ENCODE results near the gene GOLT1B.
"Not testable (repeated sequence)": the region's sequence is repeated elsewhere in the genome, so short reads cannot be mapped to it uniquely, and the experiment has no call there.

GOLT1B gene

GRCh38 chr12:21501258-21502163 lies at the start of gene GOLT1B, which contains the start of gene RECQL:
GOLT1B (plus strand) TSS chr12:21501789; CDS start chr12:21501924, 135 bp downstream.
RECQL (minus strand) TSS chr12:21501635; CDS start chr12:21499570, 2,065 bp downstream.
- Histone ChIP-seq H3K27ac (ENCODE audit: low read length) (no peak within 1 kb of the TSS), H3K27me3 (ENCODE audit: control insufficient read depth, insufficient read depth, low read length) (no peaks in the 10 kb centered on the region), H3K4me1 (ENCODE audit: control insufficient read depth, insufficient read depth, low read length) (no peaks in the 10 kb centered on the region; the same call in none of the 2 replicates), H3K9me3 (ENCODE audit: control insufficient read depth, insufficient read depth, low read length) (no peaks in the 10 kb centered on the region), H3K4me3 (ENCODE audit: low read length) (peak within 1 kb of the TSS; percentile 82), H3K36me3 (ENCODE audit: control insufficient read depth, insufficient read depth, low read length) (0 out of 2 replicates have a peak, but pooled peaks cover 2% of the 10 kb centered on the region)
- WGBS (ENCODE audit: insufficient coverage, insufficient read length) = no CpG with 5 or more reads among the region's 61 CpGs
- DNase-seq (ENCODE audit: low read depth, low spot score) = peak; percentile 99

- Histone ChIP-seq H3K9me3 (ENCODE audit: control insufficient read depth, insufficient read depth, low read length) (no peaks in the 10 kb centered on the region), H3K4me1 (ENCODE audit: control insufficient read depth, insufficient read depth, low read length) (no peaks in the 10 kb centered on the region), H3K27me3 (ENCODE audit: control insufficient read depth, insufficient read depth, low read length) (no peaks in the 10 kb centered on the region), H3K27ac (ENCODE audit: low read length) (no peak overlapping the region), H3K36me3 (ENCODE audit: control insufficient read depth, insufficient read depth, low read length) (no peaks in the 10 kb centered on the region), H3K4me3 (ENCODE audit: low read length) (no peak overlapping the region)
- DNase-seq (ENCODE audit: low read depth, low spot score) = no peak
- WGBS (ENCODE audit: insufficient coverage, insufficient read length) = no CpG with 5 or more reads among the region's 4 CpGs
Measured at GRCh38 chr12:21453312-21453852, 48.2 kb upstream of the GOLT1B start.

DNA sequence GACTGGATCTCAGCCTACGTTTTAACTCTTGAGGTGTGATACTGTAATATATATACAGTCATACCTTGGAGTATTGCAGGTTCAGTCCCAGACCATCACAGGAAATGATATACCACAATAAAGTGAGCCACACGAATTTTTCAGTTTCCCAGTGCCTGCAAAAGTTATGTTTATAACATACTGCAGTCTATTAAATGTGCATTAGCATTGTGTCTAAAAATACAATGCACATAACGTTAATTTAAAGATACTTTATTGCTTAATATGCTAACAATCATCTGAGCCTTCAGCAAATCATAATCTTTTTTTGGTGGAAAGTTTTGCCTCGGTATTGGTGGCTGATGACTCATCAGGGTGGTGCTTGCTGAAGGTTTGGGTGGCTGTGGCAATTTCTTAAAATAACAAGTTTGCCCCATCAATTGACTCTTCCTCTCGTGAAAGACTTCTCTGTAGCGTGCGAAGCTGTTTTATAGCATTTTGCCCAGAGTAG lies 45.3 kb upstream of the GOLT1B start:
- Histone ChIP-seq H3K27me3 (ENCODE audit: control insufficient read depth, insufficient read depth, low read length) (no peaks in the 10 kb centered on the region), H3K4me1 (ENCODE audit: control insufficient read depth, insufficient read depth, low read length) (no peaks in the 10 kb centered on the region), H3K36me3 (ENCODE audit: control insufficient read depth, insufficient read depth, low read length) (no peaks in the 10 kb centered on the region), H3K4me3 (ENCODE audit: low read length) (no peak overlapping the region), H3K27ac (ENCODE audit: low read length) (no peak overlapping the region), H3K9me3 (ENCODE audit: control insufficient read depth, insufficient read depth, low read length) (no peaks in the 10 kb centered on the region)
- DNase-seq (ENCODE audit: low read depth, low spot score) = no peak
- no CpG with 5 or more reads among the region's 7 CpGs for WGBS (ENCODE audit: insufficient coverage, insufficient read length)

DNA sequence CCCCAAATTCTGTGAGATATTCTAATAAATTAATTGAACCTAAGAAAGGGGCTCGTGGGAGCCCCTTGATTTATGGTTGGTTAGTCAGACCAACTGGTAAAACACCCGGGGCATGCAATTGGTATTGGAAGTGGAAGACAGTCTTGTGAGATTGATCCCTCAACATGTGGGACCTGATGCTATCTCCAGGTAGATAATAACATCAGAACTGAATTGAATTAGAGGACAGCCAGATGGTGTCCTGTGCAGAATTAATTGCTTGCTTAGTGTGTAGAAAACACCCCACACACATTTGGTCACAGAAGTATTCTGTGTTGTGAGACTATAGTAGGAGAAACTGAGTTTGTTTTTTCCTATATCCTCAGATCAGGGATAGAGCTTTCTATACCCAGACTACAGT lies 42.1 kb upstream of the GOLT1B start:
- Histone ChIP-seq H3K4me3 (ENCODE audit: low read length) (no peak overlapping the region), H3K27ac (ENCODE audit: low read length) (no peak overlapping the region), H3K36me3 (ENCODE audit: control insufficient read depth, insufficient read depth, low read length) (no peaks in the 10 kb centered on the region), H3K4me1 (ENCODE audit: control insufficient read depth, insufficient read depth, low read length) (no peaks in the 10 kb centered on the region), H3K27me3 (ENCODE audit: control insufficient read depth, insufficient read depth, low read length) (no peaks in the 10 kb centered on the region), H3K9me3 (ENCODE audit: control insufficient read depth, insufficient read depth, low read length) (no peaks in the 10 kb centered on the region)
- no peak for DNase-seq (ENCODE audit: low read depth, low spot score)
- WGBS (ENCODE audit: insufficient coverage, insufficient read length) = no CpG with 5 or more reads among the region's 2 CpGs

- WGBS (ENCODE audit: insufficient coverage, insufficient read length) = no CpG with 5 or more reads among the region's 2 CpGs
- not testable (repeated sequence) for H3K4me3 ChIP-seq (ENCODE audit: low read length); H3K27ac ChIP-seq (ENCODE audit: low read length); DNase-seq (ENCODE audit: low read depth, low spot score); H3K9me3 ChIP-seq (ENCODE audit: control insufficient read depth, insufficient read depth, low read length); H3K4me1 ChIP-seq (ENCODE audit: control insufficient read depth, insufficient read depth, low read length); H3K27me3 ChIP-seq (ENCODE audit: control insufficient read depth, insufficient read depth, low read length); H3K36me3 ChIP-seq (ENCODE audit: control insufficient read depth, insufficient read depth, low read length)
Measured at GRCh38 chr12:21467334-21467733, 34.3 kb upstream of the GOLT1B start.

DNA sequence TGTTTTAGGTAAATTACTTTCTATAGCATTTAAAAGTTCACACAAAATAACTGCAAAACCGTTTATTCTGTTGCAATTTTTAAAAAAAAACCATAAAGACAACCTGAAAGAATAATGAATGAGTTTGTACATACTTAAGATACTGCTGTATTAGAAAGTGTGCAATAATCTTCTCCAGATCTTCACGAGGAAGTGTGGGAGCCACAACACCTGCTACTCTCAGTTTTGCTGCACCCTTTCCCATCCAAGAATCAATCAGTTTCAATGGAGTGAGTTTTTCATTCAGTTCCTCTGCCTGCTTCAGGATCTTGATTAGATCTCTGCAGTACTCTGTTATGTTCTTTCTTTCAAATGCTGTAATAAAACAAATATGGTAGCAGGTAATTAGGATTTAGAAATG lies 30.3 kb upstream of the GOLT1B start:
- Histone ChIP-seq H3K36me3 (ENCODE audit: control insufficient read depth, insufficient read depth, low read length) (peaks cover 3% of the 10 kb centered on the region; the same call in 1 of the 2 replicates), H3K9me3 (ENCODE audit: control insufficient read depth, insufficient read depth, low read length) (no peaks in the 10 kb centered on the region), H3K4me3 (ENCODE audit: low read length) (no peak overlapping the region), H3K27me3 (ENCODE audit: control insufficient read depth, insufficient read depth, low read length) (no peaks in the 10 kb centered on the region), H3K27ac (ENCODE audit: low read length) (no peak overlapping the region), H3K4me1 (ENCODE audit: control insufficient read depth, insufficient read depth, low read length) (no peaks in the 10 kb centered on the region)
- no CpG with 5 or more reads among the region's 2 CpGs for WGBS (ENCODE audit: insufficient coverage, insufficient read length)
- no peak for DNase-seq (ENCODE audit: low read depth, low spot score)

DNA sequence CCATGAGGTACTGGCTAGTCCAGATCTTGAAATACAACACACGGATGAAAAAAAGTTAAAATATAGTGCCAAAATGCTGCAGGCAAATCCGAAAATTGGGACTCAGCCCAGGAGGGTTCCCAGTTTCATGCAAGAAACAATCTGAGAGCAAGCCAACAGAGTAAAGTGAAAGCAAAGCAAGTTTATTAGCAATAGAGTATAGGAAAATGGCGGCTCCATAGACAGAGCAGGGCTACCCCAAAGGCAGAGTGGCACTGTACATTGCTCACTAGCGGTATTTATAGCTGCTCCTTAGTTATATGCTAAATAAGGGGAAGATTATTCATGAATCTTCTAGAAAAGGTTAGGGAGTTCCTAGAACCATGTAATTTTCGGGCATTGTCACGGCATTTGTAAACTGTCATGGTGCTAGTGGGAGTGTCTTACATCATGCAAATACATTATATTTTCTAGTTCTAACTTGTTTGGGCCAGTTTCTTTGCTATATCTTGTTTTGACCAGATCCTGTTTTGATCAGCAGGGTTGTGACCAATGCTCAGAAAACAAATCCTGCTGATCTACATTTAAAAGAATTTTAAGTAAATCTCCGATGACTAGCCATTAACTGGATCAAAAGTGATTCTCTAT lies 29.3 kb upstream of the GOLT1B start:
- no peaks in the 10 kb centered on the region for H3K27me3 ChIP-seq (ENCODE audit: control insufficient read depth, insufficient read depth, low read length)

DNA sequence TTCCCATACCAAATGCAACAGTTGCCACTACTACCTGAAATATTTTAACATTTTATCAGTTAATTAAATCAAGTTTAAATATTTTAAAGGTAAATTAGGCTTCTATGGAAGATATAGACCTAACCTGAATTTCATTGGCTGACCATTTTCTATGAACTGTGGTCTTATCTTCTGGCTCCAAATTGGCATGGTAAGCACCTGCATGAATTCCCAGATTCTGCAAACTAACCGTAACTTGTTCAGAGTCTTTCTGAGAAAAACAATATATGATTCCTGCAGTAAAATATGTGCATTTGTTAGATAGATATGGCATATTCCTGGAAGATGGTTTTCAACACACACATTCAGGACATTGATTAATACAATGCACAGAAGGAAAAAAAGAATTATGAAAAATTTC lies 26.0 kb upstream of the GOLT1B start:
- H3K4me1 ChIP-seq (ENCODE audit: control insufficient read depth, insufficient read depth, low read length) = no peaks in the 10 kb centered on the region
- H3K4me3 ChIP-seq (ENCODE audit: low read length) = no peak overlapping the region
- no CpG with 5 or more reads among the region's 1 CpG for WGBS (ENCODE audit: insufficient coverage, insufficient read length)
- H3K36me3 ChIP-seq (ENCODE audit: control insufficient read depth, insufficient read depth, low read length) = peaks cover 3% of the 10 kb centered on the region; the same call in 1 of the 2 replicates
- H3K27ac ChIP-seq (ENCODE audit: low read length) = no peak overlapping the region
- no peaks in the 10 kb centered on the region for H3K27me3 ChIP-seq (ENCODE audit: control insufficient read depth, insufficient read depth, low read length)
- DNase-seq (ENCODE audit: low read depth, low spot score) = no peak
- H3K9me3 ChIP-seq (ENCODE audit: control insufficient read depth, insufficient read depth, low read length) = no peaks in the 10 kb centered on the region

More for the DNA sequence above, 29.3 kb upstream of the GOLT1B start:
- H3K9me3 ChIP-seq (ENCODE audit: control insufficient read depth, insufficient read depth, low read length) = no peaks in the 10 kb centered on the region
- H3K4me1 ChIP-seq (ENCODE audit: control insufficient read depth, insufficient read depth, low read length) = no peaks in the 10 kb centered on the region
- WGBS (ENCODE audit: insufficient coverage, insufficient read length) = no CpG with 5 or more reads among the region's 7 CpGs
- DNase-seq (ENCODE audit: low read depth, low spot score) = no peak
- H3K27ac ChIP-seq (ENCODE audit: low read length) = no peak overlapping the region
- H3K4me3 ChIP-seq (ENCODE audit: low read length) = no peak overlapping the region
- H3K36me3 ChIP-seq (ENCODE audit: control insufficient read depth, insufficient read depth, low read length) = peaks cover 3% of the 10 kb centered on the region; the same call in 1 of the 2 replicates

GRCh38 chr12:21476949-21477348 lies 24.6 kb upstream of the GOLT1B start:
- 100% methylated on average over 2 of the region's 3 CpGs for WGBS (ENCODE audit: insufficient coverage, insufficient read length)
- peaks cover 3% of the 10 kb centered on the region; the same call in 1 of the 2 replicates for H3K36me3 ChIP-seq (ENCODE audit: control insufficient read depth, insufficient read depth, low read length)
- no peak overlapping the region for H3K4me3 ChIP-seq (ENCODE audit: low read length)

DNA sequence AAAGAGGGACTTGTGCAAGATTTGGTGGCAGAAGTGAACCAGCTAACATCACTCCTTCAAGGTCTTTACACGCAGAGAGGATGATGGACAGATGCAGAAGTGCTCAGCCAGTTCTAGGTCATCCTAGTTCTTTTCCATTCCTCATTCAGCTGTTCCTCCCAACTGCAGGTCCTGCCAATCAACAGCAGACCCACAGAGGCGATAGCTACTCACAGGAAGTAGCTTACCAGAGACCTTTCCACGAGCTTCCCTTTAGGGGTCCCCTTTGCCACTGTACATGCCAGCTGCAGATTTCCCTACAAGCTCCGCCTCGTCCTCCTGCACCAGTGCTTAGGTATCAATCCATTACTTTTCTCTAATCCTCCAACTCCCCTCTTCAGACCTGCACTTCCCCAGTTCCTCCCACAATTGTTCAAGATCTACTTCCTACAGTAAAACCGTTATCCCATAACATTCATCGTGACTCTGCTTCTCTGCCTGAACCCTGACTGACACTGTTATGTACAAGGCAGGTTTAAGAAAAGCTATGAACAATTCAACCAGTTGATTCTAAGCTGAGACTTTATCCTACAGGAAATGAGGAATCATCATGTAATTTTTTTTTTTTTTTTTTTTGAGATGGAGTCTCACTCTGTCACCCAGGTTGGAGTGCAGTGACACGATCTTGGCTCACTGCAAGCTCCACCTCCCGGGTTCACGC lies 22.7 kb upstream of the GOLT1B start:
- no peaks in the 10 kb centered on the region for H3K27me3 ChIP-seq (ENCODE audit: control insufficient read depth, insufficient read depth, low read length)
- no peak overlapping the region for H3K4me3 ChIP-seq (ENCODE audit: low read length)
- WGBS (ENCODE audit: insufficient coverage, insufficient read length) = no CpG with 5 or more reads among the region's 10 CpGs
- no peak for DNase-seq (ENCODE audit: low read depth, low spot score)
- no peaks in the 10 kb centered on the region for H3K36me3 ChIP-seq (ENCODE audit: control insufficient read depth, insufficient read depth, low read length)
- no peaks in the 10 kb centered on the region for H3K9me3 ChIP-seq (ENCODE audit: control insufficient read depth, insufficient read depth, low read length)
- no peaks in the 10 kb centered on the region for H3K4me1 ChIP-seq (ENCODE audit: control insufficient read depth, insufficient read depth, low read length)
- no peak overlapping the region for H3K27ac ChIP-seq (ENCODE audit: low read length)

More at GRCh38 chr12:21476949-21477348, 24.6 kb upstream of the GOLT1B start:
- no peaks in the 10 kb centered on the region for H3K4me1 ChIP-seq (ENCODE audit: control insufficient read depth, insufficient read depth, low read length)
- DNase-seq (ENCODE audit: low read depth, low spot score) = no peak
- no peaks in the 10 kb centered on the region for H3K9me3 ChIP-seq (ENCODE audit: control insufficient read depth, insufficient read depth, low read length)
- no peak overlapping the region for H3K27ac ChIP-seq (ENCODE audit: low read length)
- H3K27me3 ChIP-seq (ENCODE audit: control insufficient read depth, insufficient read depth, low read length) = no peaks in the 10 kb centered on the region

All from iPS DF 6.9 (cell line).